A549 (cell line): ENCODE results near the gene BCDIN3D.
A peak's percentile ranks its signal among the peaks of the same experiment; 100 is the strongest.

ENCODE experiments used
- CEBPB ChIP-seq, 2 experiments: fragments of >200 bp in 1 of 2; sonication (Bioruptor Twin) in 1 of 2; formaldehyde crosslinking in 1 of 2; IDR thresholded peaks; 2 replicates each; pipeline ENCODE4 v1.6.1; 2012 to 2016
- RNF2 ChIP-seq: fragments of 200-600 bp; sonication (generic); IDR thresholded peaks from 2 replicates; pipeline ENCODE4 v1.6.1; 2016; ENCODE audit warnings: low read depth, mild to moderate bottlenecking, antibody characterized with exemption, moderate library complexity, borderline replicate concordance

DNA sequence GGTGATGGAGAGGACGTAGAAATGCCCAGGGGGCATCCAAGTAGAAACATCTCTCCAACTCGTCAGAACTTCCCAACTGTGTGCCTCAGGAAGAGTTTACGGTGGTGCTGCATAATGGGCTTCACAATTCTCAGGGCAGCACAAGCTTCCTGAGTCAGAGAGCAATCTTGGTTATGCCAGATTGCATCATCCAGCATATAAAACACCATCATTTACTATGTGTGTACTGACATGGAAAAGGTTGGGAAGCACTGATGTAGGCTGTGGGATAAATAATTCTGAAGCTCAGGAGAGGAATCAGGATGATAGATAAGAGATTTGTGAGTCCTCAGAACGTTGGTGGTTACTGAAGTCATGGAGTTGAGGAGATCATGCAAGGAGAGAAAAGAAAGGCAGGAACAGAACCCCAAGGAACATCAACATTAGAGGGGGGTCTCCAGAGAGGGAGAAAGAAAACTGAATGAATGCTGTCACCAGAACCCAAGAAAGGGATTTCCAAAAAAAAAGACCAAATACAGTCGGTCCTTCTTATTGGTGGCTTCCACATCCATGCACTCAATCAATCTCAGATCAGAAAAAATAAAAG lies 10.0 kb downstream of the BCDIN3D start:
- no peak for TF ChIP-seq RNF2
- peak in 1 of 2 experiments; percentile 31; a peak in 1 of 4 replicates for TF ChIP-seq CEBPB (IDR thresholded peaks at IDR 0.05)
